ENCODE data around the gene OLFML2A. TPM values are rescaled to one million over a fixed set of nuclear protein-coding genes. Genes with fewer than 3 reads are reported as not detected.

OLFML2A gene
- polyA plus RNA-seq, 1 donor from 2014 or later: 0.15 TPM

DNA sequence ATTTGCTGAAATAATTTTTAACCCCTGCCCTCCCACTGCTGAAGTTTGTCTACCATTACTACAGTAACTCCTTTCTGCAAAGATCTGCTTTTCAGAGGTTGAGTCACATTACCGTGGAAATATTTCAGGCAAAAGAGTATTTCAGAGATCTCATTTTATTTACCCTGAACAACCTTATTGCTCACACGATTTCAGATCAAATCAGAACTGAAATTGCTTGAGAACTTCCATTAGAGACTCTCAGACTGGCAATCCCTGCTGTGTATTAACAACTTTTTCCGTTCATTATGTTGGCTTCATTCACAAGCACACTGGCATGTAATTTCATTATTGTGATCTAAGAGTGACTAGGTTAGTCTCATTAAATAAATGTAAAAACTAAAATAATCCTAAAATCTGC lies 21.9 kb upstream of the OLFML2A start:
- Histone ChIP-seq H3K36me3 (ENCODE audit: insufficient read depth, low read length) (no peaks in the 10 kb centered on the region), H4K20me1 (ENCODE audit: insufficient read depth) (no peaks in the 10 kb centered on the region), H3K9me3 (ENCODE audit: low read length) (no peaks in the 10 kb centered on the region), H3K9me2 (ENCODE audit: insufficient read depth, low read length) (no peaks in the 10 kb centered on the region), H3K4me2 (ENCODE audit: low read length) (no peak overlapping the region), H2AFZ (ENCODE audit: low read depth, low read length) (no peak overlapping the region), H3F3A (ENCODE audit: insufficient read depth, low read length, poor library complexity, severe bottlenecking) (no peaks in the 10 kb centered on the region), H3K27me3 (ENCODE audit: insufficient read depth, low read depth, low read length) (no peaks in the 10 kb centered on the region), H3K27ac (ENCODE audit: low read length) (no peak overlapping the region), H3K4me3 (ENCODE audit: low read length) (no peak overlapping the region), H3K9ac (ENCODE audit: low read length) (no peak overlapping the region), H3K79me2 (replicated peaks; ENCODE audit: insufficient read depth, low read length) (peaks cover 7% of the 10 kb centered on the region)
- TF ChIP-seq RAD21 (conservative IDR thresholded peaks at IDR 0.05) (no peak), TAF1 (IDR thresholded peaks at IDR 0.05; ENCODE audit: low read depth) (no peak), MXI1 (conservative IDR thresholded peaks at IDR 0.05; ENCODE audit: poor library complexity, severe bottlenecking) (no peak), EZH2 (IDR thresholded peaks at IDR 0.05; ENCODE audit: borderline replicate concordance, insufficient read depth, low read length, poor library complexity, severe bottlenecking) (no peak), POLR2AphosphoS5 (IDR thresholded peaks at IDR 0.05) (no peak), SMC3 (conservative IDR thresholded peaks at IDR 0.05; ENCODE audit: poor library complexity) (no peak), EP300 (conservative IDR thresholded peaks at IDR 0.05; ENCODE audit: poor library complexity, severe bottlenecking) (no peak)
- TF ChIP-seq, protein P1, sequence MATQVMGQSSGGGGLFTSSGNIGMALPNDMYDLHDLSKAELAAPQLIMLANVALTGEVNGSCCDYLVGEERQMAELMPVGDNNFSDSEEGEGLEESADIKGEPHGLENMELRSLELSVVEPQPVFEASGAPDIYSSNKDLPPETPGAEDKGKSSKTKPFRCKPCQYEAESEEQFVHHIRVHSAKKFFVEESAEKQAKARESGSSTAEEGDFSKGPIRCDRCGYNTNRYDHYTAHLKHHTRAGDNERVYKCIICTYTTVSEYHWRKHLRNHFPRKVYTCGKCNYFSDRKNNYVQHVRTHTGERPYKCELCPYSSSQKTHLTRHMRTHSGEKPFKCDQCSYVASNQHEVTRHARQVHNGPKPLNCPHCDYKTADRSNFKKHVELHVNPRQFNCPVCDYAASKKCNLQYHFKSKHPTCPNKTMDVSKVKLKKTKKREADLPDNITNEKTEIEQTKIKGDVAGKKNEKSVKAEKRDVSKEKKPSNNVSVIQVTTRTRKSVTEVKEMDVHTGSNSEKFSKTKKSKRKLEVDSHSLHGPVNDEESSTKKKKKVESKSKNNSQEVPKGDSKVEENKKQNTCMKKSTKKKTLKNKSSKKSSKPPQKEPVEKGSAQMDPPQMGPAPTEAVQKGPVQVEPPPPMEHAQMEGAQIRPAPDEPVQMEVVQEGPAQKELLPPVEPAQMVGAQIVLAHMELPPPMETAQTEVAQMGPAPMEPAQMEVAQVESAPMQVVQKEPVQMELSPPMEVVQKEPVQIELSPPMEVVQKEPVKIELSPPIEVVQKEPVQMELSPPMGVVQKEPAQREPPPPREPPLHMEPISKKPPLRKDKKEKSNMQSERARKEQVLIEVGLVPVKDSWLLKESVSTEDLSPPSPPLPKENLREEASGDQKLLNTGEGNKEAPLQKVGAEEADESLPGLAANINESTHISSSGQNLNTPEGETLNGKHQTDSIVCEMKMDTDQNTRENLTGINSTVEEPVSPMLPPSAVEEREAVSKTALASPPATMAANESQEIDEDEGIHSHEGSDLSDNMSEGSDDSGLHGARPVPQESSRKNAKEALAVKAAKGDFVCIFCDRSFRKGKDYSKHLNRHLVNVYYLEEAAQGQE (IDR thresholded peaks at IDR 0.05; ENCODE audit: borderline replicate concordance): no peak
- TF ChIP-seq, protein P2, sequence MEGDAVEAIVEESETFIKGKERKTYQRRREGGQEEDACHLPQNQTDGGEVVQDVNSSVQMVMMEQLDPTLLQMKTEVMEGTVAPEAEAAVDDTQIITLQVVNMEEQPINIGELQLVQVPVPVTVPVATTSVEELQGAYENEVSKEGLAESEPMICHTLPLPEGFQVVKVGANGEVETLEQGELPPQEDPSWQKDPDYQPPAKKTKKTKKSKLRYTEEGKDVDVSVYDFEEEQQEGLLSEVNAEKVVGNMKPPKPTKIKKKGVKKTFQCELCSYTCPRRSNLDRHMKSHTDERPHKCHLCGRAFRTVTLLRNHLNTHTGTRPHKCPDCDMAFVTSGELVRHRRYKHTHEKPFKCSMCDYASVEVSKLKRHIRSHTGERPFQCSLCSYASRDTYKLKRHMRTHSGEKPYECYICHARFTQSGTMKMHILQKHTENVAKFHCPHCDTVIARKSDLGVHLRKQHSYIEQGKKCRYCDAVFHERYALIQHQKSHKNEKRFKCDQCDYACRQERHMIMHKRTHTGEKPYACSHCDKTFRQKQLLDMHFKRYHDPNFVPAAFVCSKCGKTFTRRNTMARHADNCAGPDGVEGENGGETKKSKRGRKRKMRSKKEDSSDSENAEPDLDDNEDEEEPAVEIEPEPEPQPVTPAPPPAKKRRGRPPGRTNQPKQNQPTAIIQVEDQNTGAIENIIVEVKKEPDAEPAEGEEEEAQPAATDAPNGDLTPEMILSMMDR (IDR thresholded peaks at IDR 0.05; ENCODE audit: poor library complexity, severe bottlenecking): no peak

DNA sequence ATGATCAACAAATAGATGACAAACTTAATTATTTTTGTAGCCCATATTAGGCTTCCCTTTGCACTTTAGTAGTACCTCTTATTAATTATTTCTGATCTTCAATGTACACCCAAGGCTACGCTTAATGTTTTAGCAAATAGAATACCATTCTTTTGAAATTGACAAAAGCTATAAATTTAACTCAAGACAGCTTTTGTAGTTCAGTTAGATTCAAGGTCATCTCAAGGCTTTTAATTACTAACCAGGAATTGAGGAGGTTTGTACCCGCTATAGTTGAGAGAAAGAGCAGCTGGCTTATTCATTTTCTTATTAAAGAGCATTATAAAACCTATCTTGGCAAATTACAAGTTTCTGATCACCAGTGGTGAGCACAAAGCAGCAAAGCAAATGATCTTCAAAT lies 20.9 kb upstream of the OLFML2A start:
- Histone ChIP-seq H3K27me3 (ENCODE audit: insufficient read depth, low read depth, low read length) (no peaks in the 10 kb centered on the region), H3K4me3 (ENCODE audit: low read length) (no peak overlapping the region), H2AFZ (ENCODE audit: low read depth, low read length) (no peak overlapping the region), H3K79me2 (replicated peaks; ENCODE audit: insufficient read depth, low read length) (peaks cover 7% of the 10 kb centered on the region), H3K27ac (ENCODE audit: low read length) (no peak overlapping the region), H3K36me3 (ENCODE audit: insufficient read depth, low read length) (no peaks in the 10 kb centered on the region), H3K9me3 (ENCODE audit: low read length) (no peaks in the 10 kb centered on the region), H3K9ac (ENCODE audit: low read length) (no peak overlapping the region), H4K20me1 (ENCODE audit: insufficient read depth) (no peaks in the 10 kb centered on the region), H3K4me2 (ENCODE audit: low read length) (no peak overlapping the region), H3K9me2 (ENCODE audit: insufficient read depth, low read length) (no peaks in the 10 kb centered on the region), H3F3A (ENCODE audit: insufficient read depth, low read length, poor library complexity, severe bottlenecking) (no peaks in the 10 kb centered on the region)
- TF ChIP-seq, protein P1 (IDR thresholded peaks at IDR 0.05; ENCODE audit: borderline replicate concordance): no peak
- no peak for TF ChIP-seq EZH2 (IDR thresholded peaks at IDR 0.05; ENCODE audit: borderline replicate concordance, insufficient read depth, low read length, poor library complexity, severe bottlenecking)
- TF ChIP-seq, protein P2 (IDR thresholded peaks at IDR 0.05; ENCODE audit: poor library complexity, severe bottlenecking): no peak
- TF ChIP-seq POLR2AphosphoS5 (IDR thresholded peaks at IDR 0.05): no peak
- TF ChIP-seq EP300 (conservative IDR thresholded peaks at IDR 0.05; ENCODE audit: poor library complexity, severe bottlenecking): no peak
- no peak for TF ChIP-seq MXI1 (conservative IDR thresholded peaks at IDR 0.05; ENCODE audit: poor library complexity, severe bottlenecking)
- no peak for TF ChIP-seq TAF1 (IDR thresholded peaks at IDR 0.05; ENCODE audit: low read depth)
- no peak for TF ChIP-seq RAD21 (conservative IDR thresholded peaks at IDR 0.05)
- TF ChIP-seq SMC3 (conservative IDR thresholded peaks at IDR 0.05; ENCODE audit: poor library complexity): no peak

Measured in neural cell (in vitro differentiated cells).